ENCODE measurements around the gene PDE7B.
A peak's percentile ranks its signal among the peaks of the same experiment; 100 is the strongest.

PDE7B gene

DNA sequence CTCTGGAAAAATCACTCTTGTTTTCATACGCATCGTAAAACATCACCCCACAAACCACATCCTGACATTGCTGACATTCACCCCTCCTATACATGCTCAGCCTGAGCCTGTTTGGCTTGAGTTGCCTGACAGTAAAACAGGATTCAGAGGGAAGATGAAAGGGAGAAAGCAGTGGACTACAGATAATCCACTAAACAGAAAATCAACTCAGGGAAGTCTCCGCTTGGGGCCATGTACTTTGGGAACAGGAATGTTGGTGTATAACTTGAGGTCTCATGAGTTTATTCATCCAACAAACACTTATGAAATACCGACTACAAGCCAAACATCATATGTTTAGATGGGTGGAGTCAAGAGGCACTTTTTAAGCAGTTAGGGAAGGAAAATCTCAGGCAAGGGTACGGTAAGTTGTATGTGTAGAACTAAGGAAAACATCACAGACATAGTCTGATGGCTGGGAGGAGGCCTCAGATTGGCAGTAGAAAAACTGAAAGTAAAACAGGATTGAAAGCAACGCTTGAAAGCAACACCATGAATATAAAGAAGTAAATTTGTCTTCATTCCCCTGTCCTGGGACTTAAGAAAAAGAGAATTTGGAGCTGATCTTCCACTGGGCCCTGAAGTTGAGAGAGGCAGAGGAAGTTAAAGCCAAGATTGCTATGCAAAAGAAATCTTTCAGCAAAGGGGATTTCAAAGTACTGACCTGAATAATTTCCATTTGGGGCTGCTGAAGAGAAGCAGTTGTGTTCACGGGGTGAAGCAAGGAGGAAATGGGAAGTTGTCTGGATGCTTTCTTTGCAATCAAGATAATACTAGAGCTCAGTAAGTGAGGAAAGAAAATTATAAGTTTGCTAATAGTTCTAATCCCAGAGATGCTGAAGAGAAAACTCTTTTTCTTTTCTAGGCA lies 28.8 kb downstream of the PDE7B start:
- H3K9ac ChIP-seq (ENCODE audit: low read depth in 1 of 2, low read length in 2 of 2): peak overlapping the region; percentile 7 to 57
- no peaks in the 10 kb centered on the region for H3K36me3 ChIP-seq (ENCODE audit: control insufficient read depth in 1 of 2, insufficient read depth in 2 of 2, low read length in 2 of 2)
- no peaks in the 10 kb centered on the region for H3K9me3 ChIP-seq (ENCODE audit: control insufficient read depth in 1 of 2, low read length in 2 of 2)
- no peak overlapping the region for H3K27ac ChIP-seq (ENCODE audit: low read depth, low read length)
- H3K4me1 ChIP-seq (ENCODE audit: control insufficient read depth in 1 of 2, insufficient read depth in 2 of 2, low read length in 2 of 2): peaks cover 7 to 9% of the 10 kb centered on the region in 2 donors
- no peaks in the 10 kb centered on the region for H3K27me3 ChIP-seq (ENCODE audit: control insufficient read depth in 1 of 2, insufficient read depth in 2 of 2, low read length in 2 of 2)
- H3K4me3 ChIP-seq (ENCODE audit: low read depth in 1 of 2, low read length in 2 of 2): peak overlapping the region; percentile 38 to 57

DNA sequence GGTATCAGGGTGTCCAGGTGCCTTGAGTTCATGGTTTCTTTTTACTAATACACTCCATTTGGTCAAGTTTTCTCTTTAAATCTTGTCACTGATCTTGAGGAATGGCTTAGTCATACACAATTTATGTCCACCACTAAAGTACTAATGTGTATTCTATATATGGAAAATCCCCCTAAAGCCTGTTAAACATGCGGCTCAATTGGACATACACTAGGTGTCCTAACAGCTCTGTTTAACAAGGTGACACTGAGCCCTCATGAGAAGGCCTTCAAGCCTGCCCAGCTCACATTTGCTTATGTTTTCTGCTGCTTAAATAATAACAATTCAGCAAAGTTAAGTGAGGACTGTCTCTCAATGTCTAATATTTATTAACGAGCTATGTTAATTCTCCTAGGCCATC lies 31.5 kb downstream of the PDE7B start:
- H3K36me3 ChIP-seq (ENCODE audit: control insufficient read depth in 1 of 2, insufficient read depth in 2 of 2, low read length in 2 of 2): no peaks in the 10 kb centered on the region
- H3K4me3 ChIP-seq (ENCODE audit: low read depth in 1 of 2, low read length in 2 of 2): no peak overlapping the region
- no peaks in the 10 kb centered on the region for H3K9me3 ChIP-seq (ENCODE audit: control insufficient read depth in 1 of 2, low read length in 2 of 2)
- H3K27ac ChIP-seq (ENCODE audit: low read depth, low read length): no peak overlapping the region
- no peaks in the 10 kb centered on the region for H3K27me3 ChIP-seq (ENCODE audit: control insufficient read depth in 1 of 2, insufficient read depth in 2 of 2, low read length in 2 of 2)
- H3K4me1 ChIP-seq (ENCODE audit: control insufficient read depth in 1 of 2, insufficient read depth in 2 of 2, low read length in 2 of 2): peaks cover 7 to 9% of the 10 kb centered on the region in 2 donors
- H3K9ac ChIP-seq (ENCODE audit: low read depth in 1 of 2, low read length in 2 of 2): no peak overlapping the region

DNA sequence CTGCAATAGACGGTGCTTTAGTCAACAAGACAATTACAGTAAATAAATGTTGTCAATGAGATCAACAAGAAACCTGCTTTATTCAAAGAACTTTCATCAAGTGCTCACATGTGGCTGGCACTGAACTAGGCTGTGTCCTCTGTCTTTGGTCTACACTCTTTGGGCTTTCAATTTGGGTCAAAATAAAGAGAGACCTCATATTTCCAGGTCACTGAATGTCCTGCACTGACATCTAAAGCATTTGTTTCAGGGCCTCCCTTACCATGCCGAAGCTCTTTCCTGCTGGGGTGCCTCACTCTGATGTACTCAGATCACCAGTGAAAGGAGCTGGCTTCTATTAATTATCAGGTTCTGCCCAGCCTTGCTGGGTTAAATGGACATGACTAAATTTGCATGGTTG lies 32.0 kb downstream of the PDE7B start:
- Histone ChIP-seq H3K9me3 (ENCODE audit: control insufficient read depth in 1 of 2, low read length in 2 of 2) (no peaks in the 10 kb centered on the region), H3K27ac (ENCODE audit: low read depth, low read length) (no peak overlapping the region)

DNA sequence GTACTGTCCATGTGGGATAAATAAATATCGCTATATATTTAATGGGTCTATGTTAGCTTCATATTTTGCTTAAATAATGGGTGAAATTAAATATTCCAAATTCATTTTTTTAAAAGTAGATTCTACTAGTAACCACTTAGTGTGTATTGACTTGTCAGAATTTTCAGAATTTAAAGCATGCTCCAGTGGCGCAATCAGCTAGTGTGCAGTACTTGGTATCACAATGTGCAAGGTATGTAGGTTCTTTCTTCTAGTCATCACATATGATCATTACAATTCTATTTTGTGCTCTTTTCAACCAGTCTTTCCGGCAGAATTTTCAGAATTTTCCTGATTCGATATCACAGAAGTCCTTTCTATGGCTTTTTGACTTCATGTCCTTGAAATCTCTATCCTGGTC lies 32.6 kb downstream of the PDE7B start:
- Histone ChIP-seq H3K36me3 (ENCODE audit: control insufficient read depth in 1 of 2, insufficient read depth in 2 of 2, low read length in 2 of 2) (no peaks in the 10 kb centered on the region), H3K4me3 (ENCODE audit: low read depth in 1 of 2, low read length in 2 of 2) (no peak overlapping the region), H3K9me3 (ENCODE audit: control insufficient read depth in 1 of 2, low read length in 2 of 2) (no peaks in the 10 kb centered on the region), H3K27ac (ENCODE audit: low read depth, low read length) (no peak overlapping the region), H3K27me3 (ENCODE audit: control insufficient read depth in 1 of 2, insufficient read depth in 2 of 2, low read length in 2 of 2) (no peaks in the 10 kb centered on the region), H3K9ac (ENCODE audit: low read depth in 1 of 2, low read length in 2 of 2) (no peak overlapping the region), H3K4me1 (ENCODE audit: control insufficient read depth in 1 of 2, insufficient read depth in 2 of 2, low read length in 2 of 2) (peaks cover 7 to 9% of the 10 kb centered on the region in 2 donors)

More for the DNA sequence above, 32.0 kb downstream of the PDE7B start:
- Histone ChIP-seq H3K27me3 (ENCODE audit: control insufficient read depth in 1 of 2, insufficient read depth in 2 of 2, low read length in 2 of 2) (no peaks in the 10 kb centered on the region), H3K4me1 (ENCODE audit: control insufficient read depth in 1 of 2, insufficient read depth in 2 of 2, low read length in 2 of 2) (peaks cover 7 to 9% of the 10 kb centered on the region in 2 donors), H3K4me3 (ENCODE audit: low read depth in 1 of 2, low read length in 2 of 2) (no peak overlapping the region), H3K9ac (ENCODE audit: low read depth in 1 of 2, low read length in 2 of 2) (no peak overlapping the region), H3K36me3 (ENCODE audit: control insufficient read depth in 1 of 2, insufficient read depth in 2 of 2, low read length in 2 of 2) (no peaks in the 10 kb centered on the region)

DNA sequence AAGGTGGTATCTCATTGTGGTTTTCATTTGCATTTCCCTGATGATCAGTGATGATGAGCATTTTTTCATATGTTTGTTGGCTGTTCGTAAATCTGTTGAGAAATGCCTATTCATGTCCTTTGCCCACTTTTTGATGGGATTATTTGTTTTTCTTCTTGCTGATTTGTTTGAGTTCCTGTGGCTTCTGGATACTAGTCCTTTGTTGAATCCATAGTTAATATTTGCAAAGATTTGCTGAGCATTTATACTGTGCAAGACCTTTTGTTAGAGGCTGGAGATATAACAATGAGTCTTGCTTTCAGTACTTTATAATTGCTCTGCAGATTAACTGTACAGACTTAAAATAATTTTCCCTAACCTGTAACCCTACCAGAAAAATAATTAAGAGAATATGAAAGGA lies 35.6 kb downstream of the PDE7B start:
- Histone ChIP-seq H3K27ac (ENCODE audit: low read depth, low read length) (no peak overlapping the region), H3K4me1 (ENCODE audit: control insufficient read depth in 1 of 2, insufficient read depth in 2 of 2, low read length in 2 of 2) (no peaks in the 10 kb centered on the region), H3K9me3 (ENCODE audit: control insufficient read depth in 1 of 2, low read length in 2 of 2) (no peaks in the 10 kb centered on the region), H3K36me3 (ENCODE audit: control insufficient read depth in 1 of 2, insufficient read depth in 2 of 2, low read length in 2 of 2) (no peaks in the 10 kb centered on the region), H3K9ac (ENCODE audit: low read depth in 1 of 2, low read length in 2 of 2) (no peak overlapping the region), H3K27me3 (ENCODE audit: control insufficient read depth in 1 of 2, insufficient read depth in 2 of 2, low read length in 2 of 2) (no peaks in the 10 kb centered on the region), H3K4me3 (ENCODE audit: low read depth in 1 of 2, low read length in 2 of 2) (no peak overlapping the region)

DNA sequence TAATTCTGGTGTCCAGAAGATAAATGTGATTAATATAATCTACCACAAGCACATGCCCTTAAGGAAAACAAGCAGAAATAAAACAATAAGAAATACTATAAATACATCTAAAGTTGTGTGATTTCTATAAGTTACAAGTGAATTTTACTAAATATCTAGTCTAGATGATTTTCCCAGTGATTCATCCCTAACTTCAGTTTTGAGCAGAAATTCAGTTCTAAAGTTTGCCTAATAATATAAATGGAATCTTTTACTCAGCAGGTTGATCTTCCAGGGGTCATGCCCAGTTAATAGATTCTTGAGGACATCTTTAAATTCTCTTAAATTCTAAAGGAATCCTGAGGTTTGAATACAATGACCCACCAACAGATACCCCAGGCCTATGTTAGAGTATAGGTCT lies 37.3 kb downstream of the PDE7B start:
- Histone ChIP-seq H3K4me1 (ENCODE audit: control insufficient read depth in 1 of 2, insufficient read depth in 2 of 2, low read length in 2 of 2) (no peaks in the 10 kb centered on the region), H3K9ac (ENCODE audit: low read depth in 1 of 2, low read length in 2 of 2) (no peak overlapping the region), H3K36me3 (ENCODE audit: control insufficient read depth in 1 of 2, insufficient read depth in 2 of 2, low read length in 2 of 2) (no peaks in the 10 kb centered on the region), H3K27ac (ENCODE audit: low read depth, low read length) (no peak overlapping the region), H3K27me3 (ENCODE audit: control insufficient read depth in 1 of 2, insufficient read depth in 2 of 2, low read length in 2 of 2) (no peaks in the 10 kb centered on the region), H3K9me3 (ENCODE audit: control insufficient read depth in 1 of 2, low read length in 2 of 2) (no peaks in the 10 kb centered on the region), H3K4me3 (ENCODE audit: low read depth in 1 of 2, low read length in 2 of 2) (no peak overlapping the region)

DNA sequence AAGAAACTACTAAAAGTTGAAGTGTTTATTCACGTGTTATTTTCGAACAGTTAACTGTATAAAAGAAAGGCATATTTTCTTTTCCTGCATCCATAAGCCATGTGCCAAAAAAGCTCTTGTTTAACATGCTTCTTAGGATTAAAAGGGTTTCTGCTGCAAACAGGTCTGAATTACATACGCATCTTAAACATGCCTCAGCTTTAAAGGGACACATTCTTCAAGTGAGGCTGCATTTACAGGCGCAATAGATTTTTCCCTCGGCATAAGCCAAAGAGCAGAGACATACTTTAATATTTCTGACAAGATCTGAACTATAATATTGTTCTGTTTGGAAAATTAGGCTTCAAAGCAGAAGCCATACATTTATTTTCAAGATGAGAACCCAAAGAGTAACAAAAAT lies 39.4 kb downstream of the PDE7B start:
- H3K4me3 ChIP-seq (ENCODE audit: low read depth in 1 of 2, low read length in 2 of 2): no peak overlapping the region
- no peaks in the 10 kb centered on the region for H3K9me3 ChIP-seq (ENCODE audit: control insufficient read depth in 1 of 2, low read length in 2 of 2)

DNA sequence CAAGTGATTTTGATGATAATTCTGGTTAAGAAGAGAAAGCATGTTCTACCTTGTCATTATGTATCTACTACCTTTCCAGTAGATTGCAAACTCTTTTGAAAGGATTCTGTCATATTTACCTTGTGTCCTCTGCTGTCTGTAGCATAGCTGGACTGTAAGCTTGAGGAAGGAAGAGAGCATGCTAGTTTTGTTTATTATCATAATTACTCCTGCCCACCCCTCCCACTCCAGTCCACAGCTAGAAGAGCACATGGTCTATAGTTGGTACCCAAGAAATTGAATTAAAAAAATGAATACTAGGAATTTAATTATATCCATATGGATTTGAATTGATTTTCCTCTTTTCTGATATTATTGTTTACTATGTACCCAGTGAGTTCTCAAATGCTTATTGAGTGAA lies 40.2 kb downstream of the PDE7B start:
- no peaks in the 10 kb centered on the region for H3K27me3 ChIP-seq (ENCODE audit: control insufficient read depth in 1 of 2, insufficient read depth in 2 of 2, low read length in 2 of 2)
- no peaks in the 10 kb centered on the region for H3K36me3 ChIP-seq (ENCODE audit: control insufficient read depth in 1 of 2, insufficient read depth in 2 of 2, low read length in 2 of 2)
- no peak overlapping the region for H3K9ac ChIP-seq (ENCODE audit: low read depth in 1 of 2, low read length in 2 of 2)
- no peaks in the 10 kb centered on the region for H3K4me1 ChIP-seq (ENCODE audit: control insufficient read depth in 1 of 2, insufficient read depth in 2 of 2, low read length in 2 of 2)
- no peaks in the 10 kb centered on the region for H3K9me3 ChIP-seq (ENCODE audit: control insufficient read depth in 1 of 2, low read length in 2 of 2)
- no peak overlapping the region for H3K27ac ChIP-seq (ENCODE audit: low read depth, low read length)
- no peak overlapping the region for H3K4me3 ChIP-seq (ENCODE audit: low read depth in 1 of 2, low read length in 2 of 2)

More for the DNA sequence above, 39.4 kb downstream of the PDE7B start:
- Histone ChIP-seq H3K36me3 (ENCODE audit: control insufficient read depth in 1 of 2, insufficient read depth in 2 of 2, low read length in 2 of 2) (no peaks in the 10 kb centered on the region), H3K27ac (ENCODE audit: low read depth, low read length) (no peak overlapping the region), H3K27me3 (ENCODE audit: control insufficient read depth in 1 of 2, insufficient read depth in 2 of 2, low read length in 2 of 2) (no peaks in the 10 kb centered on the region), H3K4me1 (ENCODE audit: control insufficient read depth in 1 of 2, insufficient read depth in 2 of 2, low read length in 2 of 2) (no peaks in the 10 kb centered on the region), H3K9ac (ENCODE audit: low read depth in 1 of 2, low read length in 2 of 2) (no peak overlapping the region)

DNA sequence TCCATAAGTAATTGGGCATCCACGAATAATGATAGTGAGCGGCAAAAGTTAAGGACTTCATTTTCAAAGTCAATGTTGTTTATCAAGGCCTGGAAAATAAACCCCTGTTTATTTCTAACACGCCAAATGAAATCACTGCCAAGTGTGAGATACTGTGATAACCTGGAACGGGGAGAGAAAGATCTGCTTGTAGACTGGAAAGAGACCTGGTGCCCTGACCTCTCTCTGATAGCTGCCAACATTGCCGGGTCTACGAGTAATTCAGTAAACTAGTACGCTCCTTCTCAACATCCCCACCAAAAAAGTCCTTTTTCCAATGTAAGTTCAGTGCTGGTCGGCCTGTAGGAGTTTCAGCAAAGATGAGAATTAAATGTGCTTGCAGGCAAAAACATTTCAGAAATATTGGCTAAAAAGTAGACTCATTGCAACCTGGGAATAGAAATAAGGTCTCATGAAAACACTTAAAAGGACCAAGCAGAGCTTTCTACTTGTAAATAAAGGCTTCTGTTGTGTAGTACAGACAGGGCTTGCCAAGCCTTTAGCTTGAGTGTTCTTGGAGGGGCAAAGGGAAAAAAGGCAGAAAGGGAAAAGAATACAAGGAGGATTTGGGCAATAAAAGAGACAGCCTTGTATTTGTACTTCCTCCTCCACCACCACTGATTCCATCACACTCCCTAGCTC lies 43.9 kb downstream of the PDE7B start:
- H3K9ac ChIP-seq (ENCODE audit: low read depth in 1 of 2, low read length in 2 of 2): no peak overlapping the region

DNA sequence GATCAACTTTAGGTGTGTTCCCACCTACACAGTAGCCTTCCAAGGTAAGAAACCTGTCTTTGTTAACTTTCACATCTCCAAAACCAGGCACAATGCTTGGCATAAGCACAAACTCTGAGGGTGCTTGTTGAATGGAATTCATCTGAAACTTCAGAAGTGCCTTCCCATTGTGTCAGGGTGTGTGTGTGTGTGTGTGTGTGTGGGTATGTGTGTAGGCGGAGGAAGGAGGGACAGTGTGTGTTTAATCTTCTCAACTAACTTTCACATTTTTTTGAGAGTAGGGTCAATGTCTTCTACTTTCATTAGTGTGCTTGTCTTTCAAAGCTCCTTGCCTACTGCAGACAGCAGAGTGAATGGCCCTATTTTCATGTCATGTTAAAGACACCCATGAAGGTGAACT lies 45.6 kb downstream of the PDE7B start:
- Histone ChIP-seq H3K4me1 (ENCODE audit: control insufficient read depth in 1 of 2, insufficient read depth in 2 of 2, low read length in 2 of 2) (peaks cover 8 to 9% of the 10 kb centered on the region in 2 donors), H3K27me3 (ENCODE audit: control insufficient read depth in 1 of 2, insufficient read depth in 2 of 2, low read length in 2 of 2) (no peaks in the 10 kb centered on the region), H3K27ac (ENCODE audit: low read depth, low read length) (no peak overlapping the region), H3K9ac (ENCODE audit: low read depth in 1 of 2, low read length in 2 of 2) (no peak overlapping the region), H3K9me3 (ENCODE audit: control insufficient read depth in 1 of 2, low read length in 2 of 2) (no peaks in the 10 kb centered on the region), H3K4me3 (ENCODE audit: low read depth in 1 of 2, low read length in 2 of 2) (no peak overlapping the region), H3K36me3 (ENCODE audit: control insufficient read depth in 1 of 2, insufficient read depth in 2 of 2, low read length in 2 of 2) (no peaks in the 10 kb centered on the region)

More for the DNA sequence above, 43.9 kb downstream of the PDE7B start:
- no peak overlapping the region for H3K27ac ChIP-seq (ENCODE audit: low read depth, low read length)
- H3K36me3 ChIP-seq (ENCODE audit: control insufficient read depth in 1 of 2, insufficient read depth in 2 of 2, low read length in 2 of 2): no peaks in the 10 kb centered on the region
- H3K27me3 ChIP-seq (ENCODE audit: control insufficient read depth in 1 of 2, insufficient read depth in 2 of 2, low read length in 2 of 2): no peaks in the 10 kb centered on the region
- no peaks in the 10 kb centered on the region for H3K9me3 ChIP-seq (ENCODE audit: control insufficient read depth in 1 of 2, low read length in 2 of 2)
- no peaks in the 10 kb centered on the region for H3K4me1 ChIP-seq (ENCODE audit: control insufficient read depth in 1 of 2, insufficient read depth in 2 of 2, low read length in 2 of 2)
- no peak overlapping the region for H3K4me3 ChIP-seq (ENCODE audit: low read depth in 1 of 2, low read length in 2 of 2)

Measured in duodenal mucosa (tissue), 2 donors.